ENCODE data around the gene NAP1L5.

NAP1L5 gene

GRCh38 chr4:88672987-88673386, 24.6 kb downstream of the NAP1L5 start:
- Histone ChIP-seq H3F3A (ENCODE audit: insufficient read depth) (no peaks in the 10 kb centered on the region), H3K79me2 (ENCODE audit: insufficient read depth, low read length) (no peaks in the 10 kb centered on the region), H3K9ac (ENCODE audit: low read length) (no peak overlapping the region), H3K9me3 (ENCODE audit: insufficient read depth, low read length) (no peaks in the 10 kb centered on the region), H2AFZ (ENCODE audit: low read depth, low read length, severe bottlenecking) (no peak overlapping the region), H3K27me3 (ENCODE audit: low read length) (no peaks in the 10 kb centered on the region), H3K36me3 (ENCODE audit: low read length) (no peaks in the 10 kb centered on the region), H4K20me1 (ENCODE audit: low read depth, low read length) (no peaks in the 10 kb centered on the region), H3K4me3 (ENCODE audit: insufficient read depth, low read length, poor library complexity, severe bottlenecking) (no peak overlapping the region), H3K27ac (ENCODE audit: low read depth, low read length) (no peak overlapping the region), H3K9me2 (replicated peaks; ENCODE audit: insufficient read depth, low read length) (no peaks in the 10 kb centered on the region), H3K4me2 (ENCODE audit: low read depth, low read length, poor library complexity, severe bottlenecking) (no peak overlapping the region)
- TF ChIP-seq EZH2phosphoT487 (conservative IDR thresholded peaks at IDR 0.05; ENCODE audit: low read length) = no peak

- Histone ChIP-seq H3K9me3 (ENCODE audit: insufficient read depth, low read length) (no peaks in the 10 kb centered on the region), H3K9me2 (replicated peaks; ENCODE audit: insufficient read depth, low read length) (no peaks in the 10 kb centered on the region), H3K27me3 (ENCODE audit: low read length) (no peaks in the 10 kb centered on the region), H3F3A (ENCODE audit: insufficient read depth) (no peaks in the 10 kb centered on the region), H2AFZ (ENCODE audit: low read depth, low read length, severe bottlenecking) (no peak overlapping the region), H3K9ac (ENCODE audit: low read length) (no peak overlapping the region), H3K27ac (ENCODE audit: low read depth, low read length) (no peak overlapping the region), H3K36me3 (ENCODE audit: low read length) (no peaks in the 10 kb centered on the region), H3K4me3 (ENCODE audit: insufficient read depth, low read length, poor library complexity, severe bottlenecking) (no peak overlapping the region), H3K4me2 (ENCODE audit: low read depth, low read length, poor library complexity, severe bottlenecking) (no peak overlapping the region), H4K20me1 (ENCODE audit: low read depth, low read length) (no peaks in the 10 kb centered on the region), H3K79me2 (ENCODE audit: insufficient read depth, low read length) (no peaks in the 10 kb centered on the region)
- TF ChIP-seq EZH2phosphoT487 (conservative IDR thresholded peaks at IDR 0.05; ENCODE audit: low read length) (no peak), CTCF (IDR thresholded peaks at IDR 0.05; ENCODE audit: insufficient read depth, low read length, poor library complexity, severe bottlenecking) (no peak)
Measured at GRCh38 chr4:88661739-88662138, 35.9 kb downstream of the NAP1L5 start.

- Histone ChIP-seq H3K9ac (ENCODE audit: low read length) (no peak overlapping the region), H3K36me3 (ENCODE audit: low read length) (no peaks in the 10 kb centered on the region), H3K27ac (ENCODE audit: low read depth, low read length) (no peak overlapping the region), H3K9me2 (replicated peaks; ENCODE audit: insufficient read depth, low read length) (no peaks in the 10 kb centered on the region), H3F3A (ENCODE audit: insufficient read depth) (no peaks in the 10 kb centered on the region), H3K4me2 (ENCODE audit: low read depth, low read length, poor library complexity, severe bottlenecking) (no peak overlapping the region), H3K27me3 (ENCODE audit: low read length) (no peaks in the 10 kb centered on the region), H3K9me3 (ENCODE audit: insufficient read depth, low read length) (no peaks in the 10 kb centered on the region), H3K79me2 (ENCODE audit: insufficient read depth, low read length) (no peaks in the 10 kb centered on the region), H2AFZ (ENCODE audit: low read depth, low read length, severe bottlenecking) (no peak overlapping the region), H3K4me3 (ENCODE audit: insufficient read depth, low read length, poor library complexity, severe bottlenecking) (no peak overlapping the region), H4K20me1 (ENCODE audit: low read depth, low read length) (no peaks in the 10 kb centered on the region)
- TF ChIP-seq EZH2phosphoT487 (conservative IDR thresholded peaks at IDR 0.05; ENCODE audit: low read length) (no peak), CTCF (IDR thresholded peaks at IDR 0.05; ENCODE audit: insufficient read depth, low read length, poor library complexity, severe bottlenecking) (no peak)
Measured at GRCh38 chr4:88660446-88661294, 37.0 kb downstream of the NAP1L5 start.

GRCh38 chr4:88659890-88660208, 37.8 kb downstream of the NAP1L5 start:
- no peaks in the 10 kb centered on the region for H3K9me2 ChIP-seq (replicated peaks; ENCODE audit: insufficient read depth, low read length)
- H3K36me3 ChIP-seq (ENCODE audit: low read length) = no peaks in the 10 kb centered on the region
- TF ChIP-seq CTCF (IDR thresholded peaks at IDR 0.05; ENCODE audit: insufficient read depth, low read length, poor library complexity, severe bottlenecking) (no peak), EZH2phosphoT487 (conservative IDR thresholded peaks at IDR 0.05; ENCODE audit: low read length) (no peak)
- no peak overlapping the region for H3K4me2 ChIP-seq (ENCODE audit: low read depth, low read length, poor library complexity, severe bottlenecking)
- H3K9me3 ChIP-seq (ENCODE audit: insufficient read depth, low read length) = no peaks in the 10 kb centered on the region
- H3K27ac ChIP-seq (ENCODE audit: low read depth, low read length) = no peak overlapping the region
- no peaks in the 10 kb centered on the region for H3K27me3 ChIP-seq (ENCODE audit: low read length)
- no peak overlapping the region for H2AFZ ChIP-seq (ENCODE audit: low read depth, low read length, severe bottlenecking)
- no peaks in the 10 kb centered on the region for H3K79me2 ChIP-seq (ENCODE audit: insufficient read depth, low read length)
- H3K9ac ChIP-seq (ENCODE audit: low read length) = no peak overlapping the region
- H3K4me3 ChIP-seq (ENCODE audit: insufficient read depth, low read length, poor library complexity, severe bottlenecking) = no peak overlapping the region
- H4K20me1 ChIP-seq (ENCODE audit: low read depth, low read length) = no peaks in the 10 kb centered on the region
- no peaks in the 10 kb centered on the region for H3F3A ChIP-seq (ENCODE audit: insufficient read depth)
